ENCODE results near the gene AMACR.

AMACR gene

GRCh38 chr5:34053571-34054399 is 45.9 kb upstream of the AMACR start:
- H3K56ac ChIP-seq (ENCODE audit: low read length), result no peak overlapping the region

DNA sequence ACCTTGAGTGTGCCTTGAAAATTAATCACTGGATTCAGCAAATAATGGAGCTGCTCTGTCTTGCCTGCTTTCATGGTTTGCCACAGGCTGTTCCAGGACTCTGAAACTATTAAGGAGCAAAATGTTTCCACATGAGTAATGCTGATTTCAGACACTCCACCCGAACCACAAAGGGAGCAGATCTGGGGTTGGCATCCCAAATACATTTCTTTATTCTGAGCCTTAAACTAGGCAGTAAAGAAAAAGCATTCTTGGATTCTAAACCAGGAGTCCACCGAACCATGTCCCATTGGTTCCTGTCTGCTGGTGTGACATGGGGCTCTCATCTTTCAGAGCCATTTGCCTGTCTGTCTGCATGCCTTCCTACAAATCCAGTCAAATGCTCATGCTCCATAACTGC is 45.3 kb upstream of the AMACR start:
- no peak overlapping the region for H3K23ac ChIP-seq (ENCODE audit: low read length)
- H3K4me1 ChIP-seq (ENCODE audit: control insufficient read depth, low read depth, low read length), result no peaks in the 10 kb centered on the region
- DNase-seq, result no peak
- no peak overlapping the region for H3K4me3 ChIP-seq (ENCODE audit: low read length)
- H2BK5ac ChIP-seq (ENCODE audit: low read length), result no peak overlapping the region
- no peaks in the 10 kb centered on the region for H3K79me2 ChIP-seq (ENCODE audit: control insufficient read depth, insufficient read depth, low read length)
- no peak overlapping the region for H3K4ac ChIP-seq (ENCODE audit: low read depth, low read length)
- H2AK5ac ChIP-seq (ENCODE audit: low read length), result no peak overlapping the region
- H3K36me3 ChIP-seq (ENCODE audit: control insufficient read depth, insufficient read depth, low read length), result no peaks in the 10 kb centered on the region
- no peaks in the 10 kb centered on the region for H3K27me3 ChIP-seq (ENCODE audit: insufficient read depth, low read length, poor library complexity)
- no peak overlapping the region for H2BK15ac ChIP-seq (replicated peaks; ENCODE audit: low read depth)
- H3K27ac ChIP-seq (ENCODE audit: low read depth, low read length), result no peak overlapping the region
- no peak overlapping the region for H3K18ac ChIP-seq (ENCODE audit: low read length)
- H4K5ac ChIP-seq (ENCODE audit: low read length), result no peak overlapping the region
- WGBS (ENCODE audit: extremely low coverage, insufficient coverage, low lambda C conversion rate), result no CpG with 5 or more reads among the region's 2 CpGs
- no peaks in the 10 kb centered on the region for H3K79me1 ChIP-seq (ENCODE audit: low read length)
- no peak overlapping the region for H3K4me2 ChIP-seq (ENCODE audit: low read length)
- no peak overlapping the region for H3K9ac ChIP-seq (ENCODE audit: low read length)
- no peak overlapping the region for H2BK120ac ChIP-seq (ENCODE audit: low read depth, low read length)
- H4K8ac ChIP-seq (ENCODE audit: low read depth, low read length), result no peak overlapping the region
- H3K56ac ChIP-seq (ENCODE audit: low read length), result no peak overlapping the region

More at GRCh38 chr5:34053571-34054399, 45.9 kb upstream of the AMACR start:
- no peaks in the 10 kb centered on the region for H3K36me3 ChIP-seq (ENCODE audit: control insufficient read depth, insufficient read depth, low read length)
- no peak overlapping the region for H3K9ac ChIP-seq (ENCODE audit: low read length)
- no peaks in the 10 kb centered on the region for H3K27me3 ChIP-seq (ENCODE audit: insufficient read depth, low read length, poor library complexity)
- H4K5ac ChIP-seq (ENCODE audit: low read length), result no peak overlapping the region
- H2BK15ac ChIP-seq (replicated peaks; ENCODE audit: low read depth), result no peak overlapping the region
- no peak overlapping the region for H2AK5ac ChIP-seq (ENCODE audit: low read length)
- no peak overlapping the region for H3K4me2 ChIP-seq (ENCODE audit: low read length)
- H3K79me1 ChIP-seq (ENCODE audit: low read length), result no peaks in the 10 kb centered on the region
- no peak overlapping the region for H2BK120ac ChIP-seq (ENCODE audit: low read depth, low read length)
- H4K8ac ChIP-seq (ENCODE audit: low read depth, low read length), result no peak overlapping the region
- H3K4me1 ChIP-seq (ENCODE audit: control insufficient read depth, low read depth, low read length), result no peaks in the 10 kb centered on the region
- no peak overlapping the region for H3K4ac ChIP-seq (ENCODE audit: low read depth, low read length)
- H3K23ac ChIP-seq (ENCODE audit: low read length), result no peak overlapping the region
- DNase-seq, result no peak
- no peak overlapping the region for H3K27ac ChIP-seq (ENCODE audit: low read depth, low read length)
- no peak overlapping the region for H3K18ac ChIP-seq (ENCODE audit: low read length)
- H2BK5ac ChIP-seq (ENCODE audit: low read length), result no peak overlapping the region
- H3K4me3 ChIP-seq (ENCODE audit: low read length), result no peak overlapping the region
- WGBS (ENCODE audit: extremely low coverage, insufficient coverage, low lambda C conversion rate), result no CpG with 5 or more reads among the region's 5 CpGs
- no peaks in the 10 kb centered on the region for H3K79me2 ChIP-seq (ENCODE audit: control insufficient read depth, insufficient read depth, low read length)

GRCh38 chr5:34051374-34051980 is 43.6 kb upstream of the AMACR start:
- no peak overlapping the region for H3K27ac ChIP-seq (ENCODE audit: low read depth, low read length)
- H3K36me3 ChIP-seq (ENCODE audit: control insufficient read depth, insufficient read depth, low read length), result no peaks in the 10 kb centered on the region
- DNase-seq, result no peak
- no peak overlapping the region for H2BK120ac ChIP-seq (ENCODE audit: low read depth, low read length)
- no peak overlapping the region for H2BK15ac ChIP-seq (replicated peaks; ENCODE audit: low read depth)
- H3K4me3 ChIP-seq (ENCODE audit: low read length), result no peak overlapping the region
- no CpG with 5 or more reads among the region's 4 CpGs for WGBS (ENCODE audit: extremely low coverage, insufficient coverage, low lambda C conversion rate)
- H3K4ac ChIP-seq (ENCODE audit: low read depth, low read length), result no peak overlapping the region
- H3K18ac ChIP-seq (ENCODE audit: low read length), result no peak overlapping the region
- H2AK5ac ChIP-seq (ENCODE audit: low read length), result no peak overlapping the region
- no peaks in the 10 kb centered on the region for H3K4me1 ChIP-seq (ENCODE audit: control insufficient read depth, low read depth, low read length)
- no peak overlapping the region for H3K4me2 ChIP-seq (ENCODE audit: low read length)
- H3K79me1 ChIP-seq (ENCODE audit: low read length), result no peaks in the 10 kb centered on the region
- H3K9ac ChIP-seq (ENCODE audit: low read length), result no peak overlapping the region
- H3K27me3 ChIP-seq (ENCODE audit: insufficient read depth, low read length, poor library complexity), result no peaks in the 10 kb centered on the region
- H3K79me2 ChIP-seq (ENCODE audit: control insufficient read depth, insufficient read depth, low read length), result no peaks in the 10 kb centered on the region
- H3K56ac ChIP-seq (ENCODE audit: low read length), result no peak overlapping the region
- H4K5ac ChIP-seq (ENCODE audit: low read length), result no peak overlapping the region
- no peak overlapping the region for H3K23ac ChIP-seq (ENCODE audit: low read length)
- no peak overlapping the region for H4K8ac ChIP-seq (ENCODE audit: low read depth, low read length)
- no peak overlapping the region for H2BK5ac ChIP-seq (ENCODE audit: low read length)

DNA sequence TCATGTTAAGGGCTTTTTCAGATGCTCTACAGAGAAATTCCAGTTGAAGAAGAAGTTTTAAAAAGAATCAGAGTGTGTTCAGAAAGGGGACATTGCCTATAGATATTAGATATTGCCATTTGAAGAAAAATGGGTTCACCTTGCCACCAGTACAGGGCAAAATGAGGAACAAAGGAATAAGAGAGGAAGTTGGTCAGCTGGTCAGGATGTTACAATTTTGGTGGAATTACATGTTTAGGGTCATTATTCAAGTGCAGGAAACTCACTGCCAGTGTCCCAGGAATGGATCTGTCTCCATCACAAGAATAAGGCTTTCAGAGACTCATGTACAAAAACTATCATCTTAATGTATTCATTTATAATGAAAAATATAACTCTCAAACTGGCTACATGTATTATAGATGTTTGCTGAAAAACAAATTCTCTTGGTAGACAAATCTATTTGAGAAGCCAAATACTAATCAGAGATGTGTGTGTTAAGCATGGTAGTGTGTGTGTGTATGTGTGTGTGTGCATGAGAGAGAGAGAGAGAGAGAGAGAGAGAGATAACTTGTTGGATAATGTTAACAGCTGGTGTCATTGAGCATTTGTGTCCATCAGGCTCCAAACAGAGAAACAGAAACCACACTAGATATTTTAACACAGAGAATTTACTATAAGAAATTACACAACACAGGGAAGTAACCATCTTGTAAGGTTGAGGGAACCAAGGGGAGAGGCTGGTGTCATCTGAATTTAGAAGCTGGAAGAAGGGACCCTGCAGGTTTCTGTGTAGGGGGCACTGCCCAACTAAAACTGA is 40.1 kb upstream of the AMACR start:
- Histone ChIP-seq H3K56ac (ENCODE audit: low read length) (no peak overlapping the region), H2AK5ac (ENCODE audit: low read length) (no peak overlapping the region), H3K4me1 (ENCODE audit: control insufficient read depth, low read depth, low read length) (no peaks in the 10 kb centered on the region), H3K23ac (ENCODE audit: low read length) (no peak overlapping the region), H3K79me2 (ENCODE audit: control insufficient read depth, insufficient read depth, low read length) (no peaks in the 10 kb centered on the region), H4K5ac (ENCODE audit: low read length) (no peak overlapping the region), H3K27me3 (ENCODE audit: insufficient read depth, low read length, poor library complexity) (no peaks in the 10 kb centered on the region), H3K4me2 (ENCODE audit: low read length) (no peak overlapping the region), H3K4me3 (ENCODE audit: low read length) (no peak overlapping the region), H2BK5ac (ENCODE audit: low read length) (no peak overlapping the region), H2BK120ac (ENCODE audit: low read depth, low read length) (no peak overlapping the region), H3K9ac (ENCODE audit: low read length) (no peak overlapping the region), H3K36me3 (ENCODE audit: control insufficient read depth, insufficient read depth, low read length) (no peaks in the 10 kb centered on the region), H3K27ac (ENCODE audit: low read depth, low read length) (no peak overlapping the region), H3K79me1 (ENCODE audit: low read length) (no peaks in the 10 kb centered on the region), H3K18ac (ENCODE audit: low read length) (no peak overlapping the region), H4K8ac (ENCODE audit: low read depth, low read length) (no peak overlapping the region), H3K4ac (ENCODE audit: low read depth, low read length) (no peak overlapping the region), H2BK15ac (replicated peaks; ENCODE audit: low read depth) (no peak overlapping the region)
- no peak for DNase-seq

GRCh38 chr5:34047143-34047542 is 39.3 kb upstream of the AMACR start:
- Histone ChIP-seq H3K79me1 (ENCODE audit: low read length) (no peaks in the 10 kb centered on the region), H3K4ac (ENCODE audit: low read depth, low read length) (no peak overlapping the region), H3K79me2 (ENCODE audit: control insufficient read depth, insufficient read depth, low read length) (no peaks in the 10 kb centered on the region), H4K8ac (ENCODE audit: low read depth, low read length) (no peak overlapping the region), H3K27me3 (ENCODE audit: insufficient read depth, low read length, poor library complexity) (no peaks in the 10 kb centered on the region), H3K4me2 (ENCODE audit: low read length) (no peak overlapping the region), H3K4me3 (ENCODE audit: low read length) (no peak overlapping the region), H3K23ac (ENCODE audit: low read length) (no peak overlapping the region), H2BK120ac (ENCODE audit: low read depth, low read length) (no peak overlapping the region), H3K9ac (ENCODE audit: low read length) (no peak overlapping the region), H3K56ac (ENCODE audit: low read length) (no peak overlapping the region), H2AK5ac (ENCODE audit: low read length) (no peak overlapping the region), H2BK15ac (replicated peaks; ENCODE audit: low read depth) (no peak overlapping the region), H3K36me3 (ENCODE audit: control insufficient read depth, insufficient read depth, low read length) (no peaks in the 10 kb centered on the region), H3K4me1 (ENCODE audit: control insufficient read depth, low read depth, low read length) (no peaks in the 10 kb centered on the region), H3K18ac (ENCODE audit: low read length) (no peak overlapping the region), H4K5ac (ENCODE audit: low read length) (no peak overlapping the region), H3K27ac (ENCODE audit: low read depth, low read length) (no peak overlapping the region), H2BK5ac (ENCODE audit: low read length) (no peak overlapping the region)
- WGBS (ENCODE audit: extremely low coverage, insufficient coverage, low lambda C conversion rate), result no CpG with 5 or more reads among the region's 4 CpGs
- DNase-seq, result no peak
